C4-2B (cell line): ENCODE data around the gene PASK.

Source experiments
- ZFX ChIP-seq: fragments of 450-650 bp; IDR thresholded peaks from 2 replicates; pipeline ENCODE4 v1.6.1; 2017
- TF ChIP-seq, protein P1 (sequence below): fragments of 450-650 bp; conservative IDR thresholded peaks from 2 replicates; pipeline ENCODE4 v1.5.1; 2017; ENCODE audit warnings: mild to moderate bottlenecking

DNA sequence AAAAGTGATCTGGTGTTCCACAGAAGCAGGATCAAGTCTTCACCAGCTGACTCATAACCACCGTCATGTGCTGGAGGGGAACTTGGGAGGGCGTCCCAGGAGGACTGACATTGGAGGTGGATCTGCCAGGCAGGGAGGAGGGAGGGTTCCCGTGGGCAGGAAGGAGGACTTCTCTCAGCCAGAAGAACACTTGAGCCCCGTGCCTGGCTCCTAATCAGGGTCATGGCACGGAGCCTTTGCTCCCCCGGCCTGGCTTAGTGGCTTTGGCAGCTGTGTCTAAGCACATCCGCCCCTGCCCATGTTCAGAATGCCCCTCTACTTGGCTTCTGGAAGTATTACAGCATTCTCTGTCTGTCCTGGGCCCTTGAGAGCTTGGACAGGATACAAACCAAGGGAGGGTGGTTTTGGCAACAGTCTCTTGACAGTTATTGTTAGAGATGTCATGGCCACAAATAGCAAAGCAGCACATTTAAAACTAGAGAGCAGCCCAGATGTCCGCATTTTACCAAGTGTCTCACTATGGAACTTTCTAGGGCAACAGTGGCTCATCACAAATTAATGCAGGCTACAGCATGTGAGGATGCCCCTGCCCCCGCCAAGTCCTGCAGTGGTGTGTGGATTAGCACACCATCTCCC lies 12.5 kb upstream of the PASK start:
- TF ChIP-seq, protein P1, sequence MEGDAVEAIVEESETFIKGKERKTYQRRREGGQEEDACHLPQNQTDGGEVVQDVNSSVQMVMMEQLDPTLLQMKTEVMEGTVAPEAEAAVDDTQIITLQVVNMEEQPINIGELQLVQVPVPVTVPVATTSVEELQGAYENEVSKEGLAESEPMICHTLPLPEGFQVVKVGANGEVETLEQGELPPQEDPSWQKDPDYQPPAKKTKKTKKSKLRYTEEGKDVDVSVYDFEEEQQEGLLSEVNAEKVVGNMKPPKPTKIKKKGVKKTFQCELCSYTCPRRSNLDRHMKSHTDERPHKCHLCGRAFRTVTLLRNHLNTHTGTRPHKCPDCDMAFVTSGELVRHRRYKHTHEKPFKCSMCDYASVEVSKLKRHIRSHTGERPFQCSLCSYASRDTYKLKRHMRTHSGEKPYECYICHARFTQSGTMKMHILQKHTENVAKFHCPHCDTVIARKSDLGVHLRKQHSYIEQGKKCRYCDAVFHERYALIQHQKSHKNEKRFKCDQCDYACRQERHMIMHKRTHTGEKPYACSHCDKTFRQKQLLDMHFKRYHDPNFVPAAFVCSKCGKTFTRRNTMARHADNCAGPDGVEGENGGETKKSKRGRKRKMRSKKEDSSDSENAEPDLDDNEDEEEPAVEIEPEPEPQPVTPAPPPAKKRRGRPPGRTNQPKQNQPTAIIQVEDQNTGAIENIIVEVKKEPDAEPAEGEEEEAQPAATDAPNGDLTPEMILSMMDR = no peak
- no peak for TF ChIP-seq ZFX
